Smooth muscle cell (in vitro differentiated cells): ENCODE data around the gene RNF125. TPM values are rescaled to one million over a fixed set of nuclear protein-coding genes. Genes with fewer than 3 reads are reported as not detected.

Experiments used
- DNase-seq: peaks from one replicate; lab custom pipeline; 2025; ENCODE audit not compliant: unreplicated experiment; lab: John Stamatoyannopoulos, UW
- H2AFZ ChIP-seq: fragments of 200-600 bp; sonication (generic); 2 replicates; pipeline ENCODE4 v1.6.0; 2016; ENCODE audit warnings: antibody characterized with exemption, low read depth, mild to moderate bottlenecking
- H3F3A ChIP-seq: fragments of 200-600 bp; sonication (generic); 2 replicates; pipeline ENCODE4 v1.6.0; 2017; ENCODE audit warnings: antibody characterized with exemption, low read depth
- H3K27ac ChIP-seq: fragments of 200-600 bp; sonication (generic); 2 replicates; pipeline ENCODE4 v1.5.1; 2016; ENCODE audit warnings: low read depth, mild to moderate bottlenecking
- H3K27me3 ChIP-seq: fragments of 200-600 bp; sonication (generic); 2 replicates; pipeline ENCODE4 v1.6.1; 2016; ENCODE audit warnings: low read depth, mild to moderate bottlenecking
- H3K36me3 ChIP-seq: fragments of 200-600 bp; sonication (generic); 2 replicates; pipeline ENCODE4 v1.5.1; 2016; ENCODE audit warnings: low read depth
- H3K4me1 ChIP-seq: fragments of 200-600 bp; sonication (generic); 2 replicates; pipeline ENCODE4 v1.5.1; 2016; ENCODE audit warnings: low read depth
- H3K4me2 ChIP-seq: fragments of 200-600 bp; sonication (generic); 2 replicates; pipeline ENCODE4 v1.6.0; 2016; ENCODE audit warnings: mild to moderate bottlenecking
- H3K4me3 ChIP-seq: fragments of 200-600 bp; sonication (generic); 2 replicates; pipeline ENCODE4 v1.5.1; 2016; ENCODE audit warnings: mild to moderate bottlenecking
- H3K79me2 ChIP-seq: fragments of 200-600 bp; sonication (generic); 2 replicates; pipeline ENCODE4 v1.6.0; 2016; ENCODE audit warnings: low read depth, mild to moderate bottlenecking
- H3K9ac ChIP-seq: fragments of 200-600 bp; sonication (generic); 2 replicates; pipeline ENCODE4 v1.6.0; 2016; ENCODE audit warnings: low read depth
- H3K9me3 ChIP-seq: fragments of 200-600 bp; sonication (generic); replicated peaks from 2 replicates; pipeline ENCODE4 v1.5.1; 2016; ENCODE audit warnings: low read depth
- H4K20me1 ChIP-seq: fragments of 200-600 bp; sonication (generic); 2 replicates; pipeline ENCODE4 v1.6.0; 2016; ENCODE audit warnings: low read depth
- CTCF ChIP-seq: fragments of 200-600 bp; sonication (generic); IDR thresholded peaks from 2 replicates; pipeline ENCODE4 v1.5.1; 2017; ENCODE audit warnings: borderline replicate concordance, mild to moderate bottlenecking, antibody characterized with exemption; ENCODE audit not compliant: insufficient read depth, poor library complexity, severe bottlenecking
- WGBS: methylation state at CpG from one replicate; pipeline ENCODE4 v1.1.7; 2016; ENCODE audit warnings: low lambda C conversion rate; 5-methylcytosine and 5-hydroxymethylcytosine counted together
- polyA plus RNA-seq: library from polyadenylated mRNA; unstranded; fragments of >200 nt; fragmentation: Nextera tagmentation; extraction: Ambion mirVana; gene quantifications from 2 replicates; pipeline ENCODE4 v1.2.1, GENCODE V29; 2016
- total RNA-seq: library from RNA; depleted of rRNA; stranded (reverse); fragments of >200 nt; gene quantifications from 2 replicates; pipeline ENCODE4 v1.2.3, GENCODE V29; 2014

The RNF125 gene
- total and polyA plus RNA-seq, 2 experiments from 2014 or later = 0.09 TPM; not detected in 1

- Histone ChIP-seq H3K79me2 (no peaks in the 10 kb centered on the region), H3K27me3 (peaks cover 24% of the 10 kb centered on the region), H3K9ac (no peak overlapping the region), H3K4me3 (no peak overlapping the region), H3K4me1 (no peaks in the 10 kb centered on the region), H4K20me1 (no peaks in the 10 kb centered on the region), H3K27ac (no peak overlapping the region), H3K9me3 (no peaks in the 10 kb centered on the region), H2AFZ (no peak overlapping the region), H3K36me3 (no peaks in the 10 kb centered on the region), H3F3A (no peaks in the 10 kb centered on the region), H3K4me2 (no peak overlapping the region)
- no peak for TF ChIP-seq CTCF
- DNase-seq = no peak
- 57% methylated on average over 2 of the region's 2 CpGs for WGBS
These were observed 3.3 kb downstream of the RNF125 start for GRCh38 chr18:32021756-32022564.

DNA sequence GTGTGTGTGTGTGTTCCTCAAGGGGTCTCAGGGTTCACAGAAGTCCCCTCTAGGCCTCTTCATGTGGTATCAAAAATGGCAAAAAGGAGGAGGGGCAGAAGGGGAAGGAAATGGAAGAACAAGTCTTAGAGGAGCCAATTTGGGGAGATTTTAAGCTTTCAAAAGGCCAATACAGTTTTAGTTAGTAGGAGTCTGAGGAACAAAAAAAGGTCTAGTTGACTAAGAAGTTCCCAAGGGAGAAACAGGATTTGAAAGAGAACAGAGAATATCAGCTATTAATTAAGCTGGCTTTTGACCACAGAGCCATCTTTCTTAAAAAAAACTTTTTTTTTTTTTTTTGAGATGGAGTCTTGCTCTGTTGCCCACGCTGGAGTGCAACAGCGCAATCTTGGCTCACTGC is 7.1 kb downstream of the RNF125 start:
- no peaks in the 10 kb centered on the region for H3F3A ChIP-seq
- H4K20me1 ChIP-seq = no peaks in the 10 kb centered on the region
- no peaks in the 10 kb centered on the region for H3K36me3 ChIP-seq
- no peak overlapping the region for H3K27ac ChIP-seq
- TF ChIP-seq CTCF = no peak
- no peak overlapping the region for H3K4me2 ChIP-seq
- H3K79me2 ChIP-seq = no peaks in the 10 kb centered on the region
- no peak overlapping the region for H2AFZ ChIP-seq
- H3K9ac ChIP-seq = no peak overlapping the region
- no peaks in the 10 kb centered on the region for H3K4me1 ChIP-seq
- H3K27me3 ChIP-seq = peaks cover 4% of the 10 kb centered on the region
- WGBS = 92% methylated on average over 2 of the region's 2 CpGs
- no peak overlapping the region for H3K4me3 ChIP-seq
- DNase-seq = no peak
- no peaks in the 10 kb centered on the region for H3K9me3 ChIP-seq

DNA sequence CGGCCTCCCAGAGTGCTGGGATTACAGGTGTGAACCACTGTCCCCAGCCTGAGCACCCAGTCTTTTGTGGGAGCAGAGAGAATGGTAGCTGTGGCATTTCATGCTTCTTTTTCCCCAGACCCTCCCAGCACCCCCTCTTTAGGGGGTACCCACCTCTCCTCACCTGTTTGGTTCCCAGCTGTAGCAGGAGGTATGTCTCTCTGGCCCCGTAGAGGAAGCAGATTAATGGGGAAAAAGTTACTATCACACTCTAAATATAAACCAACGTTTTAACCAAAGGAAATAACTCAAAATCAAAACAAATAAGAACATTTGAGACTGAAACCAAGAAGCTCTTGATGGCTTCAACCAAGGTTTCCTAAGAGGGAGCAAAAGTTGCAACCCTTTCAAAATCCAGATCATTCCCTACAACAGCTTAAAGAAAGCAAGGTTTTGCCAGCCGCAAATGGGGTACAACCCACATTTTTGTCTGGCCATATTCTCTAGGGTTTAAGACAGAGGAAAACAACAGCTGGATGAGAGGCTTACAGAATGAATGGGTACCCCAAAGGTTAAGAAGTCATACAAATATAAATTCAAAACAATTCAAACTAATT is 8.0 kb downstream of the RNF125 start:
- DNase-seq = no peak
- Histone ChIP-seq H3K36me3 (no peaks in the 10 kb centered on the region), H3K9ac (no peak overlapping the region), H3K4me1 (no peaks in the 10 kb centered on the region), H3K79me2 (no peaks in the 10 kb centered on the region), H2AFZ (no peak overlapping the region), H3K4me3 (no peak overlapping the region), H3K27ac (no peak overlapping the region), H4K20me1 (no peaks in the 10 kb centered on the region), H3K4me2 (no peak overlapping the region), H3K9me3 (no peaks in the 10 kb centered on the region), H3K27me3 (peaks cover 4% of the 10 kb centered on the region), H3F3A (no peaks in the 10 kb centered on the region)
- no peak for TF ChIP-seq CTCF
- WGBS = 83% methylated on average over 4 of the region's 4 CpGs

DNA sequence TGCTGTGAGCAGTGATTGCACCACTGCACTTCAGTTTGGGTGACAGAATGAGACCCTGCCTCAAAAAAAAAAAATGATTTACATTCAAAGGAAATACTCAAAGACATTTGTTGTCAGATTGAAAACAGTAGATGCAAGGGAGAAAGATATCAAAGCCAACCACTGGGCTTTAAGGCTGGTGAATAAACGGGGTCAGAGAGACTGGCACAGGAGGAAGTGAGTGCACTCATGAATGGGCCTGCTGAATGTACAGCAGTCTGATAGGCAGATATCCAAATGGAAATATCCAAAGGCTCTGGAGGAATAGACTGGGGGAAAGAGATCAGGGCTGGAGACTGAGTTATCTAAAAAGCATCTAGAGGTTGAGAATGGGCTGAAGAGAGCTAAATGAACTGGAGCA is 10.9 kb downstream of the RNF125 start:
- DNase-seq = no peak
- no peak overlapping the region for H3K9ac ChIP-seq
- 91% methylated on average over 1 of the region's 1 CpG for WGBS
- no peaks in the 10 kb centered on the region for H3K4me1 ChIP-seq
- no peak overlapping the region for H3K27ac ChIP-seq
- no peaks in the 10 kb centered on the region for H4K20me1 ChIP-seq
- H3K9me3 ChIP-seq = no peaks in the 10 kb centered on the region
- H3K4me3 ChIP-seq = no peak overlapping the region
- H3K79me2 ChIP-seq = no peaks in the 10 kb centered on the region
- H3K27me3 ChIP-seq = no peaks in the 10 kb centered on the region
- no peaks in the 10 kb centered on the region for H3K36me3 ChIP-seq
- TF ChIP-seq CTCF = no peak
- no peaks in the 10 kb centered on the region for H3F3A ChIP-seq
- no peak overlapping the region for H2AFZ ChIP-seq
- H3K4me2 ChIP-seq = no peak overlapping the region
